Measurements from ENCODE around the gene ZDHHC18.

ZDHHC18 gene

DNA sequence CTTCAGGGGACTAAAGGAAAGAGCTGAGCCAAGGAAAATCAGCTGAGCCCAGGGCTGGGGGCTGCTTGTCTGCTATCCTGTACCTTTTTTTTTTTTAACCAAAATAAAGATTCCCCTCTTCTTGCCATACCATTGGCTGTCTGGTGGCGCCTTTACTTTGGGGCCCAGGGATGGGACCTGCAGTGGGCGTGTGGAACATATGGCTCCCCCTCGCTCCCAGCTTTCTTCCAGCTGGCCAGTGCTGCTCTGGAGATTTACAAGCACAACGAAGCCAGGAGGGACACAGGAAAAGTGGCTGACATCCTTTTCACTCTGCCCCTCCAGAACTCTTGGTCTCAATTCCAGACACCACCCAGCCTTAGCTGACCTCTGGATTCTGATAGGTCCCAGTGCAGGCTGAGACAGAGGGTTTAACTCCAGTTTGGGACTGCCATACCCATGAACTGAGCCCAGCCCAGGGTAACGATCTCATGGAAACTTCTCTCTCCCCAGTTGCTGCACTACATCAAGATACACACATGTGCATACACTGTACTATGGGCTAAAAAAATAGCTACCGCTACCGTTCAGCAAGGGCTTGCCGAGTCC is 31.1 kb downstream of the ZDHHC18 start:
- ATAC-seq (ENCODE audit: low read depth) = no peak
- Histone ChIP-seq H3K27ac (ENCODE audit: poor library complexity, severe bottlenecking) (peak overlapping the region; percentile 98), H3K4me3 (ENCODE audit: severe bottlenecking) (no peak overlapping the region), H3K4me1 (ENCODE audit: insufficient read depth, poor library complexity, severe bottlenecking) (peaks cover 66% of the 10 kb centered on the region), H3K27me3 (ENCODE audit: insufficient read depth, poor library complexity, severe bottlenecking) (no peaks in the 10 kb centered on the region), H3K36me3 (ENCODE audit: low read depth) (peaks cover 9% of the 10 kb centered on the region), H3K9me3 (ENCODE audit: severe bottlenecking) (no peaks in the 10 kb centered on the region)
- DNase-seq (ENCODE audit: low spot score) = no peak
- TF ChIP-seq, protein P1, sequence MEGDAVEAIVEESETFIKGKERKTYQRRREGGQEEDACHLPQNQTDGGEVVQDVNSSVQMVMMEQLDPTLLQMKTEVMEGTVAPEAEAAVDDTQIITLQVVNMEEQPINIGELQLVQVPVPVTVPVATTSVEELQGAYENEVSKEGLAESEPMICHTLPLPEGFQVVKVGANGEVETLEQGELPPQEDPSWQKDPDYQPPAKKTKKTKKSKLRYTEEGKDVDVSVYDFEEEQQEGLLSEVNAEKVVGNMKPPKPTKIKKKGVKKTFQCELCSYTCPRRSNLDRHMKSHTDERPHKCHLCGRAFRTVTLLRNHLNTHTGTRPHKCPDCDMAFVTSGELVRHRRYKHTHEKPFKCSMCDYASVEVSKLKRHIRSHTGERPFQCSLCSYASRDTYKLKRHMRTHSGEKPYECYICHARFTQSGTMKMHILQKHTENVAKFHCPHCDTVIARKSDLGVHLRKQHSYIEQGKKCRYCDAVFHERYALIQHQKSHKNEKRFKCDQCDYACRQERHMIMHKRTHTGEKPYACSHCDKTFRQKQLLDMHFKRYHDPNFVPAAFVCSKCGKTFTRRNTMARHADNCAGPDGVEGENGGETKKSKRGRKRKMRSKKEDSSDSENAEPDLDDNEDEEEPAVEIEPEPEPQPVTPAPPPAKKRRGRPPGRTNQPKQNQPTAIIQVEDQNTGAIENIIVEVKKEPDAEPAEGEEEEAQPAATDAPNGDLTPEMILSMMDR (IDR thresholded peaks at IDR 0.05; ENCODE audit: poor library complexity, severe bottlenecking) = no peak

DNA sequence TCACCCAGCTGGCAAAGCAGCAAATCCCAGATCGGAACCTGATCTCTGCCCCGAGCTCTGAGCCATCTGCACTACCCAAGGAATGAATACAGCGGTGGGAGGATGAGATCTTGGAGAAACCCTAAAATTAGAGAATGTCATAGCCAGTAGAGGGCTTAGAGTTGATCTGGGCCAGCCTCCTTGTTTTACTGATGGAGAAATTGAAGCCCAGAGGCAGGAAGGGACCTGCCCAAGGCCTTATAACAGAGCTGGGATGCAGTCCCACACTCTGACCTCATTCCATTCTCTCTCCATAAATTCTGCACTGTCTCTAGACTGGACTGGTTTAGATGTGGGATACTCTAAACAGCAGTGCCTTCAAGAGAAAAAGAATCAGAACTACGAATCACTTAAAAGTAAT is 31.7 kb downstream of the ZDHHC18 start:
- no peaks in the 10 kb centered on the region for H3K9me3 ChIP-seq (ENCODE audit: severe bottlenecking)
- ATAC-seq (ENCODE audit: low read depth) (no peak), DNase-seq (ENCODE audit: low spot score) (no peak)
- H3K4me1 ChIP-seq (ENCODE audit: insufficient read depth, poor library complexity, severe bottlenecking) = peaks cover 67% of the 10 kb centered on the region
- no peaks in the 10 kb centered on the region for H3K27me3 ChIP-seq (ENCODE audit: insufficient read depth, poor library complexity, severe bottlenecking)
- peaks cover 5% of the 10 kb centered on the region; the same call in 1 of the 2 replicates for H3K36me3 ChIP-seq (ENCODE audit: low read depth)
- TF ChIP-seq, protein P1 (IDR thresholded peaks at IDR 0.05; ENCODE audit: poor library complexity, severe bottlenecking) = peak; percentile 12
- H3K27ac ChIP-seq (ENCODE audit: poor library complexity, severe bottlenecking) = peak overlapping the region; percentile 98
- H3K4me3 ChIP-seq (ENCODE audit: severe bottlenecking) = no peak overlapping the region

DNA sequence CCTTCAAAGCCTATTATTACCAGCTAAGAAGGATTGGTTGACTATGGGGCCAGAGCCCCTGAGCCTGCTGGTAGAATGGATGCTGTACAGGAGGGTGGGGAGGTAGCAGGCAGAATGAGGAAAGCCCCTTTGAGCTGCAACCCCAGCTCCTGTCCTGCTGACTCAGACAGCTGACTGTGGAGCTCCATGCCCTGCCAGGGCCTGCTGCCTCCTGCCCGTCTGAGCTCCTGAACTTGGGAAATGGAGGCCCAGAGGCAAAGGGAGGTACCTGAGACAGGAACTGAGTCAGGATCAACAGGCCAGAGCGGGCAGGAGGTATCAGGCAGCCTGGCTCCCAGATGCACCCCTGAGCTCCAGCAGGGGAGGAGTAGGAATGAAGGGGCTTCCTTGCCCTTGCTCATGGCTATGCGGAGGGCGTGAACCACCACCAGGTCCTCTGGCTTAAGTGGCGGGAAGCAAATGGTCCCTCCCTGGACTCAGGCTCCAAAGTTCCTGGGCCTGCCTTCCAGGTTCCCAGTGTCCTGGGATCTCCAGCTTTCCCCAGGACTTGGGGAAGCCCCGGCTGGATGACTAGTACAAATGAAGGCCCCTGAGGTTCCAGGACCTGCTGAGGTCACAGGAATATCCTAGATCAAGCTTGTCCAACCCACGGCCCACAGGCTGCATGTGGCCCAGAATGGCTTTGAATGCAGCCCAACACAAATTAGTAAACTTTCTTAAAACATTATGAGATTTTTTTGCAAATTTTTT is 32.6 kb downstream of the ZDHHC18 start:
- H3K36me3 ChIP-seq (ENCODE audit: low read depth) = peaks cover 8% of the 10 kb centered on the region
- DNase-seq (ENCODE audit: low spot score) (peak; percentile 95), ATAC-seq (ENCODE audit: low read depth) (peak; percentile 52)
- TF ChIP-seq, protein P1 (IDR thresholded peaks at IDR 0.05; ENCODE audit: poor library complexity, severe bottlenecking) = no peak
- H3K4me3 ChIP-seq (ENCODE audit: severe bottlenecking) = no peak overlapping the region
- no peaks in the 10 kb centered on the region for H3K9me3 ChIP-seq (ENCODE audit: severe bottlenecking)
- H3K4me1 ChIP-seq (ENCODE audit: insufficient read depth, poor library complexity, severe bottlenecking) = peaks cover 59% of the 10 kb centered on the region
- peak overlapping the region; percentile 98 for H3K27ac ChIP-seq (ENCODE audit: poor library complexity, severe bottlenecking)
- H3K27me3 ChIP-seq (ENCODE audit: insufficient read depth, poor library complexity, severe bottlenecking) = no peaks in the 10 kb centered on the region

DNA sequence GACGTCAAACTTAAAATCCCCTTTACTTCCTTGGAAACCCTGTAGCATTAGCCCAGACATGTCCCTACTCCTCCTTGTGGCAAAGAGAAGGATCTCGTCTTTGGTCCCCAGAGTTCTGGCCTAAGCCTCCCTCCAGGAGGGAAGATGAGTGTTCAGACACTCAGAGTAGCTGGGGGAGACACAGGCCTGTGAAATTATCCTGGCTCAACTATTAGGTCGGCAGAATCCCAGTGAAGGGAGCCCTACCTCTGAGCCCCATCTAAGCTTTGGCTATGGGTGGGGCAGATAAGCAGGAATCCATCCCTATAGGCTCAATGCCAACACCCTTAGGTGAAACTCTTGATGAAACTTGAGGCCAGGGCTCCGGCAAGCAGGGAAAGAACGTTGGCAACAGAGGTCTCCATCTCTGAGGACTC is 34.8 kb downstream of the ZDHHC18 start:
- no peak overlapping the region for H3K4me3 ChIP-seq (ENCODE audit: severe bottlenecking)
- no peaks in the 10 kb centered on the region for H3K9me3 ChIP-seq (ENCODE audit: severe bottlenecking)
- TF ChIP-seq, protein P1 (IDR thresholded peaks at IDR 0.05; ENCODE audit: poor library complexity, severe bottlenecking) = peak; percentile 27
- peaks cover 15% of the 10 kb centered on the region for H3K36me3 ChIP-seq (ENCODE audit: low read depth)
- H3K27me3 ChIP-seq (ENCODE audit: insufficient read depth, poor library complexity, severe bottlenecking) = no peaks in the 10 kb centered on the region
- DNase-seq (ENCODE audit: low spot score) (no peak), ATAC-seq (ENCODE audit: low read depth) (peak; percentile 0; the same call in 2 of the 3 replicates)
- peaks cover 53% of the 10 kb centered on the region for H3K4me1 ChIP-seq (ENCODE audit: insufficient read depth, poor library complexity, severe bottlenecking)
- H3K27ac ChIP-seq (ENCODE audit: poor library complexity, severe bottlenecking) = peak overlapping the region; percentile 98
